H1 (cell line): Measurements from ENCODE around the gene USB1. TPM values are rescaled to one million over a fixed set of nuclear protein-coding genes. Genes with fewer than 3 reads are reported as not detected.

Experiments
- CTCF ChIA-PET: fragments of 300-600 bp; sonication (Branson Sonifier 250); formaldehyde crosslinking; loops from one replicate; lab custom pipeline; 2021; ENCODE audit not compliant: partially characterized antibody; lab: Charles Lee
- POLR2A ChIA-PET: fragments of 300-600 bp; sonication (Branson Sonifier 250); formaldehyde crosslinking; loops from one replicate; lab custom pipeline; 2021; ENCODE audit warnings: inconsistent platforms; ENCODE audit not compliant: partially characterized antibody; lab: Charles Lee
- DNase-seq, 2 experiments: peaks; one replicate each; pipeline versions ENCODE4 v3.0.0 to v3.0.0-alpha.2; 2010 to 2022; ENCODE audit warnings: low spot score in 2 of 2, low read depth in 1 of 2, mixed read lengths in 1 of 2
- FAIRE-seq: peaks from 2 replicates; lab custom pipeline; 2011; peaks lifted over from hg19 to GRCh38; lab: Jason Lieb, UNC
- H2AFZ ChIP-seq: 2 replicates; pipeline ENCODE4 v1.8.1; 2012; ENCODE audit warnings: low read length, inconsistent platforms
- H2AK5ac ChIP-seq: 2 replicates; pipeline ENCODE4 v1.6.1; 2013; ENCODE audit warnings: low read depth, low read length
- H2BK120ac ChIP-seq: replicated peaks from 2 replicates; pipeline ENCODE3; 2013; ENCODE audit warnings: low read depth, low read length, inconsistent platforms
- H2BK12ac ChIP-seq: 2 replicates; pipeline ENCODE4 v1.6.1; 2013; ENCODE audit warnings: low read depth, low read length
- H2BK15ac ChIP-seq: 2 replicates; pipeline ENCODE4 v1.6.1; 2013; ENCODE audit warnings: low read length
- H2BK20ac ChIP-seq: 2 replicates; pipeline ENCODE4 v1.6.1; 2013; ENCODE audit warnings: low read length
- H2BK5ac ChIP-seq: 2 replicates; pipeline ENCODE4 v1.6.1; 2013; ENCODE audit warnings: low read depth, low read length
- H3K14ac ChIP-seq: 2 replicates; pipeline ENCODE4 v1.6.1; 2013; ENCODE audit warnings: inconsistent platforms; ENCODE audit not compliant: insufficient read length
- H3K18ac ChIP-seq: 2 replicates; pipeline ENCODE4 v1.6.1; 2013; ENCODE audit warnings: low read length; ENCODE audit errors: extremely low read depth
- H3K23ac ChIP-seq: 2 replicates; pipeline ENCODE4 v1.6.1; 2013; ENCODE audit warnings: inconsistent platforms; ENCODE audit not compliant: insufficient read length
- H3K23me2 ChIP-seq: 2 replicates; pipeline ENCODE4 v1.6.1; 2013; ENCODE audit warnings: low read depth, low read length
- H3K27ac ChIP-seq: 2 replicates; pipeline ENCODE4 v1.6.1; 2011; ENCODE audit warnings: low read depth, low read length, inconsistent platforms
- H3K27me3 ChIP-seq, 4 experiments: replicated peaks in 1 of 4; 1 replicate in 1 of 4; 2 replicates in 3 of 4; pipeline versions ENCODE4 v1.6.1 to v1.8.1; 2011 to 2013; ENCODE audit warnings: low read length in 3 of 4, mild to moderate bottlenecking in 3 of 4, inconsistent platforms in 2 of 4, mixed read lengths in 2 of 4, moderate library complexity in 1 of 4; ENCODE audit not compliant: control insufficient read depth in 3 of 4, insufficient read depth in 3 of 4; ENCODE audit errors: extremely low read depth in 1 of 4
- H3K36me3 ChIP-seq, 4 experiments: 2 replicates each; pipeline versions ENCODE4 v1.6.1 to v1.8.1; 2011 to 2013; ENCODE audit warnings: mild to moderate bottlenecking in 4 of 4, low read length in 3 of 4, moderate library complexity in 2 of 4, control low read depth in 1 of 4, inconsistent platforms in 1 of 4; ENCODE audit not compliant: insufficient read depth in 4 of 4, control insufficient read depth in 2 of 4
- H3K4ac ChIP-seq: replicated peaks from 2 replicates; pipeline ENCODE3; 2013; ENCODE audit warnings: low read length, low read depth, mixed read lengths, inconsistent platforms; ENCODE audit not compliant: insufficient read length
- H3K4me1 ChIP-seq, 4 experiments: replicated peaks in 1 of 4; 1 replicate in 1 of 4; 2 replicates in 3 of 4; pipeline versions ENCODE4 v1.6.1 to v1.8.1; 2011 to 2013; ENCODE audit warnings: low read length in 3 of 4, inconsistent platforms in 2 of 4, mixed read lengths in 1 of 4; ENCODE audit not compliant: insufficient read depth in 4 of 4, control insufficient read depth in 3 of 4
- H3K4me2 ChIP-seq, 2 experiments: 2 replicates each; pipeline versions ENCODE4 v1.6.1 to v1.8.1; 2011 to 2013; ENCODE audit warnings: low read depth in 2 of 2, low read length in 2 of 2, control low read depth in 1 of 2, inconsistent platforms in 1 of 2, mild to moderate bottlenecking in 1 of 2; ENCODE audit not compliant: insufficient read depth in 1 of 2
- H3K4me3 ChIP-seq, 4 experiments: fragments of 200-600, 300-600 bp in 1 of 4; sonication (generic), shearing (Covaris generic), sonication (Bioruptor Twin) in 1 of 4; 2 replicates each; pipeline versions ENCODE4 v1.5.1 to v1.8.1; 2011 to 2016; ENCODE audit warnings: low read length in 4 of 4, low read depth in 3 of 4, control low read depth in 2 of 4, inconsistent platforms in 2 of 4, mild to moderate bottlenecking in 2 of 4, mixed read lengths in 1 of 4, moderate library complexity in 1 of 4; ENCODE audit not compliant: insufficient read depth in 2 of 4; ENCODE audit errors: extremely low read depth in 1 of 4
- H3K56ac ChIP-seq: replicated peaks from 2 replicates; pipeline ENCODE3; 2013; ENCODE audit warnings: low read depth, mild to moderate bottlenecking, mixed read lengths, low read length, inconsistent platforms; ENCODE audit not compliant: insufficient read length
- H3K79me1 ChIP-seq: 2 replicates; pipeline ENCODE4 v1.6.1; 2013; ENCODE audit warnings: low read depth, low read length, control low read depth
- H3K79me2 ChIP-seq, 2 experiments: 2 replicates each; pipeline versions ENCODE4 v1.6.1 to v1.8.1; 2012 to 2013; ENCODE audit warnings: low read length in 2 of 2, mild to moderate bottlenecking in 2 of 2, inconsistent platforms in 1 of 2; ENCODE audit not compliant: insufficient read depth in 2 of 2, control insufficient read depth in 1 of 2
- H3K9ac ChIP-seq, 4 experiments: replicated peaks in 1 of 4; 1 replicate in 1 of 4; 2 replicates in 3 of 4; pipeline versions ENCODE4 v1.6.1 to v1.8.1; 2011 to 2013; ENCODE audit warnings: low read depth in 3 of 4, low read length in 3 of 4, control low read depth in 2 of 4, mild to moderate bottlenecking in 2 of 4, moderate library complexity in 2 of 4, inconsistent platforms in 1 of 4; ENCODE audit errors: extremely low read depth in 1 of 4
- H3K9me3 ChIP-seq, 2 experiments: 2 replicates each; pipeline versions ENCODE4 v1.6.1 to v1.8.1; 2012 to 2013; ENCODE audit warnings: mild to moderate bottlenecking in 2 of 2, moderate library complexity in 2 of 2, control low read depth in 1 of 2, inconsistent platforms in 1 of 2, low read depth in 1 of 2, low read length in 1 of 2, mixed read lengths in 1 of 2; ENCODE audit not compliant: insufficient read depth in 2 of 2
- H4K20me1 ChIP-seq, 2 experiments: replicated peaks in 1 of 2; 2 replicates each; pipeline versions ENCODE3 to v1.8.1; 2011 to 2013; ENCODE audit warnings: inconsistent platforms in 2 of 2, low read length in 2 of 2, mild to moderate bottlenecking in 1 of 2; ENCODE audit not compliant: insufficient read depth in 2 of 2, control insufficient read depth in 1 of 2
- H4K5ac ChIP-seq: 2 replicates; pipeline ENCODE4 v1.6.1; 2013; ENCODE audit warnings: low read length, low read depth, mixed read lengths, inconsistent platforms; ENCODE audit not compliant: insufficient read length
- H4K8ac ChIP-seq: 2 replicates; pipeline ENCODE4 v1.8.0; 2013; ENCODE audit warnings: mild to moderate bottlenecking, moderate library complexity, low read length, inconsistent platforms; ENCODE audit not compliant: insufficient read depth; ENCODE audit errors: extremely low read depth
- H4K91ac ChIP-seq: replicated peaks from 2 replicates; pipeline ENCODE3; 2013; ENCODE audit warnings: low read length, mixed read lengths, inconsistent platforms; ENCODE audit not compliant: insufficient read length
- CTBP2 ChIP-seq: IDR thresholded peaks from 2 replicates; pipeline ENCODE4 v1.7.0; 2011; ENCODE audit warnings: borderline replicate concordance, mild to moderate bottlenecking, moderate library complexity, mixed read lengths, low read length; ENCODE audit not compliant: insufficient read depth, insufficient read length
- NRF1 ChIP-seq: IDR thresholded peaks from 2 replicates; pipeline ENCODE4 v1.6.1; 2011; ENCODE audit warnings: mild to moderate bottlenecking, low read depth, low read length, improper control_type of control experiment
- TAF1 ChIP-seq: IDR thresholded peaks from 2 replicates; pipeline ENCODE4 v1.6.1; 2011; ENCODE audit warnings: mild to moderate bottlenecking, low read depth, low read length
- TBP ChIP-seq: IDR thresholded peaks from 2 replicates; pipeline ENCODE4 v1.6.1; 2011; ENCODE audit warnings: low read depth, low read length, improper control_type of control experiment
- TCF12 ChIP-seq: IDR thresholded peaks from 2 replicates; pipeline ENCODE4 v1.6.1; 2011; ENCODE audit warnings: low read depth, mild to moderate bottlenecking, low read length
- WGBS, 2 experiments: shearing (Covaris generic) in 1 of 2; methylation state at CpG; one replicate each; pipeline versions ENCODE4 v1.1.6 to v1.1.7; 2013 to 2015; ENCODE audit warnings: low lambda C conversion rate in 2 of 2, mixed read lengths in 2 of 2, inconsistent platforms in 1 of 2, low coverage in 1 of 2, missing lambda C conversion rate in 1 of 2; ENCODE audit not compliant: insufficient replicate concordance in 2 of 2, insufficient coverage in 1 of 2, insufficient read length in 1 of 2; ENCODE audit errors: extremely low coverage in 1 of 2, missing lambda C conversion rate in 1 of 2; 5-methylcytosine and 5-hydroxymethylcytosine counted together
- polyA plus RNA-seq, 7 experiments: library from polyadenylated mRNA; depleted of rRNA in 3 of 7; stranded (reverse) in 5 of 7; unstranded in 2 of 7; fragments of >200 nt in 5 of 7; fragments of 200-250 nt in 2 of 7; gene quantifications; 1 replicate in 5 of 7; 2 replicates in 1 of 7; 4 replicates in 1 of 7; pipeline versions ENCODE4 v1.2.1 to v1.2.3, GENCODE V29; 2011 to 2013; ENCODE audit warnings: missing spikeins in 2 of 7, mixed read lengths in 2 of 7
- total RNA-seq: library from RNA; stranded (reverse); fragmentation: NEBNext Ultra II Directional; extraction: Animal tissue kit (Norgen Biotek cat#: 25700); gene quantifications from 2 replicates; pipeline ENCODE4 v1.2.1, GENCODE V29; 2021

The USB1 gene
- total and polyA plus RNA-seq, 2 of the 8 experiments (the other 6 are each of a cell fraction or from before 2014, with no cell fraction given), result 65.4 to 75.9 TPM

DNA sequence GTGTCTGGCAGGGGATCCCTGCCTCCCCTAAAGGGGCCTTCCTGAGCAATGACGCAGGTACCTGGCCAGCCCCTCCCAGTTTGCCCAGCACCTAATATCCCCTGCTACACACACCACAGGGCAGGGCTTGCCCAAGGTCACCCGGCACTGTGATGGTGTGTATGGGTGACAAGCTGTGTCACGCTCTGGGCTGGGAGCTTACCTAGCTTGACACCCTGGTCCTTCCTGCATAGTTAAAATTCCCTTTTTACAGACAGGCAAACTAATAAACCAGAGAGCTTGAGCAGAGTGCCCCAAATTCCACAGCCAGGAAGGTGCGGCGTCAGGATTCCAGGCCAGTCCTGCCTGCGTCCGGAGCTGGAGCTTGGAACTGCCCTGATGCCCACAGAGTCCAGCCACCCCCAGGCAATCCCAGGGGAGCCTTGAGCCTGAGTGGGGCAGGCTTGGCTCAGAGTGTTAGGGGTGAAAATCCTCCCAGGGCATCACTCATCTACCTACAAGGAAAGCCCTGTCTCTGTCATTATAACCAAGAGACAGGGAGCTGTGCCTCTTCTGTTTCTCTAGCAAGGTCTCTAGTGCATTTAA is 42.5 kb downstream of the USB1 start:
- ChIA-PET POLR2A (interaction anchor here (1.2 to 1.8 kb wide), 3 partner anchors 11 to 60 kb away, joined by 3 to 4 read pairs (median 3); no protein-coding TSS in a partner anchor), CTCF (interaction anchor here (1.0 to 1.9 kb wide), 6 partner anchors 9 to 78 kb away, joined by 3 to 8 read pairs (median 4); no protein-coding TSS in a partner anchor)
- peaks cover 0 to 3% of the 10 kb centered on the region in 2 experiments for H4K20me1 ChIP-seq
- TF ChIP-seq TBP, result no peak
- no peak for TF ChIP-seq CTBP2
- no peak for TF ChIP-seq TAF1
- TF ChIP-seq NRF1, result no peak
- no peak for TF ChIP-seq TCF12

More for the DNA sequence above, 42.5 kb downstream of the USB1 start:
- Histone ChIP-seq H3K4ac (no peak overlapping the region), H4K8ac (no peak overlapping the region), H2BK15ac (no peak overlapping the region), H3K9me3 (no peaks in the 10 kb centered on the region), H3K4me3 (no peak overlapping the region), H3K23ac (no peak overlapping the region), H2BK120ac (no peak overlapping the region), H3K9ac (no peak overlapping the region), H2BK5ac (no peak overlapping the region; the same call in 1 of the 2 replicates), H3K4me1 (peaks cover 0 to 15% (median 7%) of the 10 kb centered on the region in 4 experiments; a peak in 4 of 7 replicates), H2BK20ac (no peak overlapping the region), H3K27me3 (no peaks in the 10 kb centered on the region), H4K5ac (no peak overlapping the region), H3K79me2 (no peaks in the 10 kb centered on the region), H3K79me1 (no peaks in the 10 kb centered on the region), H4K91ac (no peak overlapping the region), H3K27ac (no peak overlapping the region), H2AFZ (no peak overlapping the region), H3K23me2 (no peaks in the 10 kb centered on the region), H2BK12ac (no peak overlapping the region), H3K14ac (no peak overlapping the region), H3K4me2 (no peak overlapping the region), H3K18ac (no peak overlapping the region), H2AK5ac (no peak overlapping the region), H3K36me3 (peaks cover 2 to 35% (median 13%) of the 10 kb centered on the region in 4 experiments; a peak in 5 of 8 replicates), H3K56ac (no peak overlapping the region)
- WGBS, 2 experiments, result 88% methylated on average over 7 of the region's 7 CpGs; no CpG with 5 or more reads in 1 of the 2 experiments
- no peak for DNase-seq
- FAIRE-seq, result no peak
